ENCODE results near the gene MX1. TPM values are rescaled to one million over a fixed set of nuclear protein-coding genes. Genes with fewer than 3 reads are reported as not detected.

MX1 gene
- total RNA-seq, 4 donors from 2014 or later = 27.3 to 82.2 (median 61.9) TPM

DNA sequence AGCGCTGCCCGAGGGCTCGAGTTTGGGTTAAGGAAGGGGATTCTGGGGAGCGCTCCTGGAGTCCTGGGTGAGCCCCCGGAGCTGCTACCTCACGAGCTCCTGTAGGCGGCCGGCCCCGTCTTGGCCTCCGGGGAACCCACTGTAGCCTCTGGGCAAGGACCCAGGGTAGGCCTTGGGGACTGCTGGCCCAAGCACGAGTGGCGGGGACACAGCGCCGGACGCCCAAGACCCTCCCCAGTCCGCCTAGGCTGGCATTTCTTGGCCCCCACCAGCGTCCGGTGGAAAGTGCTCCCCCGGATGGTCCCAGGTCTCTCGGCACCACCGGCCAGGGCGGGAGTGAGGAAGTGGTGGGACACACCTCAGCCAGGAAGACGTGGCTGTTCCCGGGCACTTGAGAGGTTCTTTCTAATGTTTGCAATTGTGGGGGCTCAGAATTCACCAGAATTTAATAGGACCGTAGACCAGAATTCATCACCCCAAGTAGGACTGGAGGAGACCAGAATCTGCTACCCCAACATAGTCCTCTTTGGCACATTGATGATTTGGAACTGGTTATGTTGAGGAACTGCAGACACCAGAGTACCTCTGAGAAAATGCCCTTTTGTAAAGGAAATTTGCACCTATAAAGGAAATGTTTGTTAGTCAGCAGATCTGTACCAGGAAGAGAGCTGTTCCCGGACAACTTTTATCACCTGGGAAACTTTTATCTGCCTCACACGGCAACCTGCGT lies 82.5 kb downstream of the MX1 start:
- H3K9me3 ChIP-seq = no peaks in the 10 kb centered on the region
- H3K27me3 ChIP-seq = peaks cover 40% of the 10 kb centered on the region
- in situ Hi-C loops (cut with MboI; ENCODE audit: low pct_ligation_motif_present in 1 of 4, low pct_unique_long_range_greater_than_20kb in 1 of 4, low sequenced_read_pairs in 3 of 4) = no loop called here
- no peak for DNase-seq
- intact Hi-C loops (cut with DNase I; ENCODE audit: low total_unique reads) = no loop called here
- peaks cover 0 to 38% (median 14%) of the 10 kb centered on the region in 4 donors for H3K4me1 ChIP-seq
- H3K27ac ChIP-seq = peak overlapping the region; percentile 87 to 94 (median 92)
- H3K36me3 ChIP-seq = no peaks in the 10 kb centered on the region
- H3K4me3 ChIP-seq = peak overlapping the region; percentile 13 to 83 (median 60)
- TF ChIP-seq POLR2A (IDR thresholded peaks at IDR 0.05) = peak; percentile 74
- TF ChIP-seq EP300 (IDR thresholded peaks at IDR 0.05; ENCODE audit: low read depth) = no peak
- peak in 2 of 3 donors; percentile 73 to 75 for TF ChIP-seq POLR2AphosphoS5 (IDR thresholded peaks at IDR 0.05)
- peak in 1 of 5 experiments; percentile 41 for TF ChIP-seq CTCF (IDR thresholded peaks at IDR 0.05)
- 5 to 9% methylated on average over 3 to 25 of the region's 28 CpGs for WGBS, 2 donors (ENCODE audit: low coverage in 1 of 2)

Other genes starting within 250 kb of the MX1 start
- 1 to 10 TPM in 2 of 4 donors, not detected in 2; 2.4 to 5.7 TPM for gene FAM3B, start 109.4 kb upstream of the MX1 start, total RNA-seq
- 10 to 100 TPM in 1 of 4 donors, 1 to 10 TPM in 3; 3.4 to 16.9 (median 4.1) TPM for gene MX2, start 64.2 kb upstream of the MX1 start, total RNA-seq
- 100 to 1,000 TPM in 3 of 4 donors, 10 to 100 TPM in 1; 65.3 to 557 (median 485) TPM for gene TMPRSS2, start 81.9 kb downstream of the MX1 start, total RNA-seq